ENCODE measurements around the gene TENM4. TPM values are rescaled to one million over a fixed set of nuclear protein-coding genes. Genes with fewer than 3 reads are reported as not detected.

Gene TENM4
- total RNA-seq, 4 donors from 2014 or later = 7.7 to 39.3 (median 16.1) TPM

DNA sequence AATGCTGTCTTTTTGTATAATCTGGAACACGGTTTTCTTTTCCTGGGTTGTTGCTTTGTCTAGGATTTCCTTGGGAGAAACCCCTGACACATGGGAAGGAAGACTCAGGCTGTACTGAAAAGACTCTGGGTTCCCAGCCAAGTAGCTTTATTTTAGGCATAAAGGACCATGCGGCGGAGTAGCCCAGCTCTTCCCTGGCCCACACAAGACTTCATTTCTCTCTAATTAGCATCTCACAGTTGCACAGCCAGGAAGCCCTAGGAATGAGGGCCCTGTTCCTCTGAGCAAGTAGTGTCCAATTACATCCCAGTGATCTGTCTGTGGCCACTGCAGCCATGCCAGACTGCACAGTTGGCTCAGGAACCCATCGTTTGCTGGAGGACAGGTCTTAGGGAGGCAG lies 319.5 kb downstream of the TENM4 start:
- Histone ChIP-seq H3K36me3 (no peaks in the 10 kb centered on the region), H3K9me3 (peaks cover 0 to 9% (median 0%) of the 10 kb centered on the region in 3 donors), H3K4me3 (no peak overlapping the region), H3K27me3 (no peaks in the 10 kb centered on the region), H3K27ac (no peak overlapping the region), H3K4me1 (peaks cover 0 to 7% (median 0%) of the 10 kb centered on the region in 3 donors)
- 59 to 67% methylated on average over 4 of the region's 4 CpGs for WGBS, 2 donors
- DNase-seq = no peak
- TF ChIP-seq, protein P1, sequence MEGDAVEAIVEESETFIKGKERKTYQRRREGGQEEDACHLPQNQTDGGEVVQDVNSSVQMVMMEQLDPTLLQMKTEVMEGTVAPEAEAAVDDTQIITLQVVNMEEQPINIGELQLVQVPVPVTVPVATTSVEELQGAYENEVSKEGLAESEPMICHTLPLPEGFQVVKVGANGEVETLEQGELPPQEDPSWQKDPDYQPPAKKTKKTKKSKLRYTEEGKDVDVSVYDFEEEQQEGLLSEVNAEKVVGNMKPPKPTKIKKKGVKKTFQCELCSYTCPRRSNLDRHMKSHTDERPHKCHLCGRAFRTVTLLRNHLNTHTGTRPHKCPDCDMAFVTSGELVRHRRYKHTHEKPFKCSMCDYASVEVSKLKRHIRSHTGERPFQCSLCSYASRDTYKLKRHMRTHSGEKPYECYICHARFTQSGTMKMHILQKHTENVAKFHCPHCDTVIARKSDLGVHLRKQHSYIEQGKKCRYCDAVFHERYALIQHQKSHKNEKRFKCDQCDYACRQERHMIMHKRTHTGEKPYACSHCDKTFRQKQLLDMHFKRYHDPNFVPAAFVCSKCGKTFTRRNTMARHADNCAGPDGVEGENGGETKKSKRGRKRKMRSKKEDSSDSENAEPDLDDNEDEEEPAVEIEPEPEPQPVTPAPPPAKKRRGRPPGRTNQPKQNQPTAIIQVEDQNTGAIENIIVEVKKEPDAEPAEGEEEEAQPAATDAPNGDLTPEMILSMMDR (IDR thresholded peaks at IDR 0.05) = no peak
- TF ChIP-seq POLR2A (IDR thresholded peaks at IDR 0.05) = no peak
- intact Hi-C loops (cut with DNase I) = no loop called here

DNA sequence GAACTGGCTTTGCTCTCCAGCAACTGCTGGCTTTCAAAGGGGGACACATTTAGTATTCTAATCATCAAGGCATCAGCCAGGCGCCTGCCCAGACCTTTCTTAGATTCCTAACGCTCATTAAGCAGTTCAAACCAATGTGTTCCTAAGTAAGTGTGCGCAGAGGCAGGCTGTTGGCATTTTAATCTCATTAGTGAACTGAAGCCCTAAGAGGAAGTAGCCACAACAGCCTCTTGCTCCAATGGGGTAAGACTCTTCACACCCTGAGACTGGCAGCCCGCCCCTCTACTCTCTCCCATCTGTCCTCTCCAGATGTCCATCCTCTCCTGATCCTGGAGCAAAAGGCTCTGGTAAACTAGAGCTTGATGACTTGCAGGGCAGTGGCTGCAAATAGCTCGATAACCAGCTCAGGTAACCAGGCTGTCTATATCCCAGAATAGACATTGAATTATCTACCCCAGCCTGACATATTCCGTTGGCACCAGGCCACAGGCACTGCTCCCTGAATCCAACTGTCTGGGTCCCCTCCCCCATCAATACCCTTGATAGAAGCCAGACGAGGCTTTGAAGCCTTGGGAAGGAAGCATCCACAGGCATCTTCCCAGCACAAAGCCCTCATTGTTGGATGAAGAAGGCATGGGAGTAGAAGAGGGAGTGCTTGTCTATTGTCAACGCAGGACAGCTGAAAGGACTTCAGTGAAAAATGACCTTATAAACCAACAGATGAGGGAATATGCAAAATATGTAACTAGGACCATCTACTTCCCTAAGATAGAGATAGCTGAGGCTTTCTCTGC lies 321.1 kb downstream of the TENM4 start:
- Histone ChIP-seq H3K4me3 (no peak overlapping the region), H3K27ac (no peak overlapping the region), H3K9me3 (no peaks in the 10 kb centered on the region), H3K27me3 (no peaks in the 10 kb centered on the region), H3K36me3 (no peaks in the 10 kb centered on the region), H3K4me1 (peaks cover 0 to 7% (median 0%) of the 10 kb centered on the region in 3 donors)
- TF ChIP-seq, protein P1 (IDR thresholded peaks at IDR 0.05) = no peak
- TF ChIP-seq POLR2A (IDR thresholded peaks at IDR 0.05) = no peak
- DNase-seq = no peak
- WGBS, 2 donors = 65 to 75% methylated on average over 2 to 7 of the region's 8 CpGs
- intact Hi-C loops (cut with DNase I) = no loop called here

GRCh38 chr11:79117488-79117887 lies 323.3 kb downstream of the TENM4 start:
- Histone ChIP-seq H3K4me1 (peaks cover 0 to 7% (median 0%) of the 10 kb centered on the region in 3 donors), H3K36me3 (no peaks in the 10 kb centered on the region), H3K4me3 (no peak overlapping the region), H3K9me3 (no peaks in the 10 kb centered on the region), H3K27ac (no peak overlapping the region), H3K27me3 (no peaks in the 10 kb centered on the region)
- 88 to 100% methylated on average over 1 of the region's 1 CpG for WGBS, 2 donors
- TF ChIP-seq POLR2A (IDR thresholded peaks at IDR 0.05) = no peak
- no peak for DNase-seq
- intact Hi-C loops (cut with DNase I) = no loop called here

DNA sequence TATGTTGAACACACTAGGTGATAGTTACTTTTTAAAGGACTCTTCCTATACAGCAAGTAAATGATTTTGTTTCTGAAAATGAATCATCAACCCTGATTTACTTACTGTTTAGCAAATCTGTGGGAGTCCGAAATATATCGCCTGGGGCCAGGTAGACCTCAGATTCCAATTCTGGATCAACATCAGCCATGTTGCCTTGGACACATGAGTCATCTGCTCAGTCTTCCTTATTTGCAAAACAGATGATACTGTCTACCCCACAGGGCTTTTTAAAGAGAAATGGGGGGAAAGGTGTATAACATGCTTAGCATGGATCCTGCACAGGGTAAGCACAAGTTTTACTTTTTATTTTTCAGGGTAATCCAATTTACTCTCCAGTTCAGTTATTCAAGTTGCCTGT lies 324.2 kb downstream of the TENM4 start:
- Histone ChIP-seq H3K36me3 (no peaks in the 10 kb centered on the region), H3K4me3 (no peak overlapping the region), H3K4me1 (peaks cover 0 to 7% (median 0%) of the 10 kb centered on the region in 3 donors), H3K9me3 (no peaks in the 10 kb centered on the region), H3K27me3 (no peaks in the 10 kb centered on the region), H3K27ac (no peak overlapping the region)
- 63 to 85% methylated on average over 2 of the region's 2 CpGs for WGBS, 2 donors
- intact Hi-C loops (cut with DNase I) = no loop called here
- no peak for TF ChIP-seq POLR2A (IDR thresholded peaks at IDR 0.05)
- TF ChIP-seq, protein P1 (IDR thresholded peaks at IDR 0.05) = no peak
- no peak for DNase-seq

DNA sequence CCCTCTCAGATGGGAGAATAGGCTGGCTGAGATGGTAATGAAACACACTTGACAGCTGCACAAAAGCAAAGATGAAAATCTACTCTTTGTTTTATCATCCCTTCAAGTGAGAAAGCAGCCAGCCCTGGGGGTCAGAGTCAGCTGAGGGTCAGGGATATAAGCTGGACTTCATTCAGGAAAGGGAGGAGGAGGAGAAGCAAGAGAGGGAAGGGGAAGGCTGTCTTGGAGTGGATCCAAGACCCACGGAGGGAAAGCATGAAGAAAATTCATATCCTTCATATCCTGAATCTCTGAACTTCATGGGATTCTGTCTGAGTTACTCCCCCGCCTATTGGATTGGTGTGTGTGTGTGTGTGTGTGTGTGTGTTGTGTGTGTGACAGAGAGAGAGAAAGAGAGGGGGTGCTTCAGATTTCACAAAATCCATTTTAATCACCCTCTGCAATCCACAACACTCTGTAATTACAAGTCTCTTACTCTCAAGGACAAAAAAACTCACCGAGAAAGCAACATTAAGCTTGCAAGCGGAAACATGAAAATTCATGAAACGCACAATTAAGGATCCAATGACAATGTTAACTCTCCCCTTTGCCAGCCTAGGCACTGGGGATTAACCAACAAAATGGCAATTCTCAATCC lies 327.7 kb downstream of the TENM4 start:
- Histone ChIP-seq H3K4me1 (peaks cover 0 to 7% (median 0%) of the 10 kb centered on the region in 3 donors), H3K9me3 (no peaks in the 10 kb centered on the region), H3K27me3 (no peaks in the 10 kb centered on the region), H3K36me3 (no peaks in the 10 kb centered on the region), H3K4me3 (no peak overlapping the region), H3K27ac (no peak overlapping the region)
- DNase-seq = no peak
- TF ChIP-seq, protein P1 (IDR thresholded peaks at IDR 0.05) = no peak
- no peak for TF ChIP-seq POLR2A (IDR thresholded peaks at IDR 0.05)
- intact Hi-C loops (cut with DNase I) = no loop called here
- WGBS, 2 donors = 57 to 58% methylated on average over 5 of the region's 5 CpGs
